Thoracic aorta (tissue), 2 donors: Measurements from ENCODE around the gene PDE2A. TPM values are rescaled to one million over a fixed set of nuclear protein-coding genes. Genes with fewer than 3 reads are reported as not detected.

Experiments used
- ATAC-seq: fragments of 150-250 bp; one replicate; pipeline ENCODE4 v1.8.0; 2017; ENCODE audit warnings: low read depth; ENCODE audit not compliant: insufficient number of reproducible peaks, low FRiP score
- DNase-seq: peaks from one replicate; pipeline ENCODE4 v3.0.0-alpha.2; 2020; ENCODE audit warnings: low spot score
- H3K27ac ChIP-seq, 2 donors: fragments of 200-600 bp; sonication (generic); 1 replicate in 1 of 2; 2 replicates in 1 of 2; pipeline ENCODE4 v1.5.1; 2016; ENCODE audit warnings: mild to moderate bottlenecking in 2 of 2, moderate library complexity in 2 of 2
- H3K27me3 ChIP-seq: fragments of 200-600 bp; sonication (generic); replicated peaks from 2 replicates; pipeline ENCODE4 v1.6.0; 2016; ENCODE audit warnings: mild to moderate bottlenecking; ENCODE audit not compliant: insufficient read depth
- H3K36me3 ChIP-seq: fragments of 200-600 bp; sonication (generic); one replicate; pipeline ENCODE4 v1.5.1; 2016
- H3K4me1 ChIP-seq, 2 donors: fragments of 200-600 bp; sonication (generic); 1 replicate in 1 of 2; 2 replicates in 1 of 2; pipeline versions ENCODE4 v1.5.1 to v1.6.0; 2016; ENCODE audit warnings: low read depth in 2 of 2, mild to moderate bottlenecking in 1 of 2; ENCODE audit not compliant: control insufficient read depth in 1 of 2
- H3K4me3 ChIP-seq: fragments of 200-600 bp; sonication (generic); 2 replicates; pipeline ENCODE4 v1.5.1; 2016; ENCODE audit warnings: mild to moderate bottlenecking
- H3K9me3 ChIP-seq: fragments of 200-600 bp; sonication (generic); 2 replicates; pipeline ENCODE4 v1.5.1; 2016
- total RNA-seq, 2 donors: library from RNA; depleted of rRNA; stranded (reverse); fragments of >200 nt; gene quantifications; one replicate each; pipeline versions ENCODE4 v1.1.0 to v1.2.3, GENCODE V29; 2016
- TF ChIP-seq, protein P1 (sequence below): fragments of 200-600 bp; sonication (generic); IDR thresholded peaks from one replicate; pipeline ENCODE4 v1.5.1; 2019; ENCODE audit warnings: antibody characterized with exemption

The PDE2A gene
- total RNA-seq, 2 donors from 2014 or later = 28.1 to 37.1 TPM

DNA sequence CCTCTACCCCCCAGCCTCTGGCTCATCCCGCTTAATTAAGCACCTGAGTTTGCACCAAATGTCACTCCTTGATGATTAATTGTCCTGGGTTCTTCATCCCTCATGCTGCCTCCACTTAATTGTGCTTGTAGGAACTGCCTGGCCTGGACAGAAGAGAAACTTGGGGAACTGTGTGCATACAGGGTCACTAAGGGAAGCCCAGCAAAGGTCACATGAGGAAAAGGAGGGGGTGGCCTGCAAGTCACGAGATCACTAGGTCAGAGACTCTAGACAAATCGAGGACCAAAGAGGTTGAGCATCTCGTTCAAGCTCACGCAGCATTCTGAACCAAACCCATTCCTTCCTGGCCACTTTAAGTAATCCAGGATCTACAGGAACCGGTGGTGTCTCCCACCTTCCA lies 75.8 kb downstream of the PDE2A start:
- Histone ChIP-seq H3K4me3 (no peak overlapping the region), H3K27me3 (no peaks in the 10 kb centered on the region), H3K9me3 (no peaks in the 10 kb centered on the region), H3K36me3 (no peaks in the 10 kb centered on the region), H3K27ac (no peak overlapping the region), H3K4me1 (no peaks in the 10 kb centered on the region)
- TF ChIP-seq, protein P1, sequence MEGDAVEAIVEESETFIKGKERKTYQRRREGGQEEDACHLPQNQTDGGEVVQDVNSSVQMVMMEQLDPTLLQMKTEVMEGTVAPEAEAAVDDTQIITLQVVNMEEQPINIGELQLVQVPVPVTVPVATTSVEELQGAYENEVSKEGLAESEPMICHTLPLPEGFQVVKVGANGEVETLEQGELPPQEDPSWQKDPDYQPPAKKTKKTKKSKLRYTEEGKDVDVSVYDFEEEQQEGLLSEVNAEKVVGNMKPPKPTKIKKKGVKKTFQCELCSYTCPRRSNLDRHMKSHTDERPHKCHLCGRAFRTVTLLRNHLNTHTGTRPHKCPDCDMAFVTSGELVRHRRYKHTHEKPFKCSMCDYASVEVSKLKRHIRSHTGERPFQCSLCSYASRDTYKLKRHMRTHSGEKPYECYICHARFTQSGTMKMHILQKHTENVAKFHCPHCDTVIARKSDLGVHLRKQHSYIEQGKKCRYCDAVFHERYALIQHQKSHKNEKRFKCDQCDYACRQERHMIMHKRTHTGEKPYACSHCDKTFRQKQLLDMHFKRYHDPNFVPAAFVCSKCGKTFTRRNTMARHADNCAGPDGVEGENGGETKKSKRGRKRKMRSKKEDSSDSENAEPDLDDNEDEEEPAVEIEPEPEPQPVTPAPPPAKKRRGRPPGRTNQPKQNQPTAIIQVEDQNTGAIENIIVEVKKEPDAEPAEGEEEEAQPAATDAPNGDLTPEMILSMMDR = no peak
- DNase-seq = no peak
- no peak for ATAC-seq

DNA sequence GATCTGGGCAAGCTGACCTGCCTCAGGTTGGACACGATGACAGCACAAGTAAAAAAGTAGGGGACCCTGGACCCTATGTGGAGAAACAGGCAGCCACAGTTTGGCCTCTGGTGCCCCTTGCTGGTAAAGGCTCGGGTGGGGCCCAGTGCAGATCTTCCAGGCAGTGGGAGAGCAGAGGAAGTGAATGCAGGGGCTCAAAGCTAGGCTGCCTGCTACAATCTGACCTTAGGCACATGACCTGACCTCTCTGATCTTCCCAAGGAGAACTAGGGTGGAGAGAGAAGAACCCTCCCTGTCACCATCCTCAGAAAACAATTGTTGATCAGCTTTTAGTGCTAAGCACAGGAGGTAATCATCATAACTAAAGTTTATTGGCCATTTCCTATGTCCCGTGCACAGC lies 76.5 kb downstream of the PDE2A start:
- Histone ChIP-seq H3K4me3 (no peak overlapping the region), H3K4me1 (no peaks in the 10 kb centered on the region), H3K27me3 (no peaks in the 10 kb centered on the region), H3K27ac (no peak overlapping the region), H3K9me3 (no peaks in the 10 kb centered on the region), H3K36me3 (no peaks in the 10 kb centered on the region)
- DNase-seq (no peak), ATAC-seq (no peak)
- TF ChIP-seq, protein P1 = no peak

DNA sequence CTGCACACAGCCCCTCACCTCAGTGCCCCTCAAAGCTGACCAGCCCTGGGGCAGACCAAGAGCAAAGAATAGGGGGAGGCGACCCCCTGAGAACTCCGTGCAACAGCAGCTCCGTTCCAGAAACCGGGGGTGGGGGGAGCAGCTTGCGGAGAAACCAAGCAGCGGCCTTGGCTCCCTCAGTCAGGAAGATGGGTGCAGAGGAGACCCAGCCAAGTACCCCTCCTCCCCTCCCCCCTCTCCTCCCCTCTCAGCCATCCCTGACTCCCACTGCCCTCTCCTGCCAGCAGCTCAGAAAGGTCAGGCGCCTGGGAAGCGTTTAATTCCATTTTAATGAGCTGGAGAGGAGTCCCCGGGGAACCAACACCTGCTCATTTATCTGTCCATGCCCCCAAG lies 78.9 kb downstream of the PDE2A start:
- no peak for ATAC-seq
- TF ChIP-seq, protein P1 = no peak
- no peaks in the 10 kb centered on the region for H3K36me3 ChIP-seq

DNA sequence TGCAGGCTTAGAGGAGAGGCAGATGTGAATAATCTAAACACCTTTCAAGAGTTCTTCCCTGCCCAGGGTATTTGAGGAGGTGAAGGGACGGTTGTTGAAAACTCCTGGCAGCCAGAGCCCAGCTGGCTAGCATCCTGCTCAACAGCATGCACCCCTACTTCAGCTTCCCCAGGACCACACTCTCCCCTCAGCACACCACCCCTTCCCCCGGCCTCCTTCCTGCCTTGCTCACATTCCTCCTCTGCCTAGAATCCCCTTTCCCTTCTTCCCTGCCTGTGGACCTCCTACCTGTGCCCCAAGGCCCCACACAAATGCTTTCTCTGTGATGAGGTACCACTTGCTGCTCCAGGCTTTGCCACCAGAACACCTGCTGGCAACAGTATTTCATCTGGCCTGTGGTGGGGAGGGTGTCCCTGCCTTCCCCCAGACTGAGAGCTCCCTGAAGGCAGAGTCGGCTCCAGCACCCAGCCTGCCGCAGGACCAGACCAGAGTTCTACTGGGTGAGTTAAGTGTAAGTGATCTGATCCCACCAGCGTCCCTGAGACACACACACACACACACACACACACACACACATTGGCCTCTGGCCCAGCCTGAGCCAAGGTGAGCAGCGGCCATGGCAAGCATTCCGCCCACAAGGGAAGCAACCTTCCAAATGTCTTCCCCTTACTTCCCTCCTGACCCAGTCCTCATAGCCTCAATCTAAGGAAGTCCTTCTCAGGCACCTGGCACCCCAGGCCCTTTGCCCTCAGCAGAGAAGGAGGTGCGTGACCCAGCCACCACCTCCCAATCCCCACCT lies 79.5 kb downstream of the PDE2A start:
- DNase-seq = no peak
- Histone ChIP-seq H3K4me1 (peaks cover 6 to 10% of the 10 kb centered on the region in 2 donors), H3K27ac (no peak overlapping the region), H3K27me3 (peaks cover 9% of the 10 kb centered on the region), H3K36me3 (no peaks in the 10 kb centered on the region), H3K9me3 (no peaks in the 10 kb centered on the region), H3K4me3 (no peak overlapping the region)
- ATAC-seq = no peak
- TF ChIP-seq, protein P1 = no peak

More for the DNA sequence above, 78.9 kb downstream of the PDE2A start:
- no peak overlapping the region for H3K4me3 ChIP-seq
- H3K9me3 ChIP-seq = no peaks in the 10 kb centered on the region
- H3K27me3 ChIP-seq = peaks cover 6% of the 10 kb centered on the region
- peaks cover 2 to 4% of the 10 kb centered on the region in 2 donors for H3K4me1 ChIP-seq
- DNase-seq = no peak
- H3K27ac ChIP-seq = no peak overlapping the region

DNA sequence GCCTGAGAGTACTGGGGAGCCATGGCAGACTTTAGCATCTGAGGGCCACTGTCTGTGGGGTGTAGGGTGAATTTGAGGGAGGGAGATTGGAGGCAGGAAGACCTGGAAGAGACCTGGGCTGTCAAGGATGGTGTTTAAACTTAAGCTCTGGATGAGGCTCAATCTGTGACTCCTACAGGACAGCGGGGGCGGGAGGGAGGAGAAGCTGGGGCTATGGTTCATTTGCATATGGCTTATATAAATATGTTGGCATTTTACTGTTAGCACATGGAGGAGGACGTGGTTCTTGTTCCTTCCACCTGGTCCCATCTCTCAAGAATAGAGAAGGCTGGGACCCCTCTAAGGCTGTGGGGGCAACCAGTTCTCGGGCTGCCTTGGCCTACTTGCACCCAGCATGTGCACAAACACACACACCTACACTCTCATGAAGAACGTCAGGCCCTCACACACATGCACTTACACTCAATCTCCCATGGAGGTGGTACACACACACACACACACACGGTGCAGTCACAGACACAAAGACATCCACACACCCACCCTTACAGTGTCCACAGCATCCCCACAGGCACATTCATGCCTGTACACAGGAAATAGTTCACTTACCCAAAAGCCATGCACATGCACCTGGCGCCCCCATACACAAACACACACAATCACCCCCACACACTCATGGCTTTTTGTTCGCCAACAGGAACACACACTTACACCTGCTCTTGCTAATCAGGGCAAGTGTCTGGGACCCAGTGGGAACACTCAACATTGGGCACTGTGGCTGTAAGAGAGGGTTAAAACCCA lies 81.3 kb downstream of the PDE2A start:
- DNase-seq (no peak), ATAC-seq (no peak)
- Histone ChIP-seq H3K9me3 (no peaks in the 10 kb centered on the region), H3K4me1 (peaks cover 6 to 12% of the 10 kb centered on the region in 2 donors), H3K27me3 (peaks cover 11% of the 10 kb centered on the region), H3K4me3 (no peak overlapping the region), H3K27ac (no peak overlapping the region), H3K36me3 (no peaks in the 10 kb centered on the region)
- TF ChIP-seq, protein P1 = no peak
